HL-60 (cell line): ENCODE measurements around the gene PIGR.

Experiments
- DNase-seq, 2 experiments: peaks; one replicate each; pipeline ENCODE4 v3.0.0-alpha.2; 2010 to 2020; ENCODE audit warnings: low read depth in 1 of 2, low spot score in 1 of 2
- H3K27ac ChIP-seq: fragments of 250-450 bp; sonication (Bioruptor Pico); replicated peaks from 2 replicates; pipeline ENCODE4 v1.5.1; 2020; ENCODE audit warnings: mild to moderate bottlenecking, moderate library complexity
- H3K27me3 ChIP-seq: fragments of 250-450 bp; sonication (Bioruptor Pico); 2 replicates; pipeline ENCODE4 v1.5.1; 2021; ENCODE audit warnings: mild to moderate bottlenecking, moderate library complexity; ENCODE audit not compliant: insufficient read depth, poor library complexity, severe bottlenecking
- H3K4me3 ChIP-seq: replicated peaks from 2 replicates; pipeline ENCODE4 v1.5.1; 2011; ENCODE audit warnings: mild to moderate bottlenecking, control low read depth, low read length; ENCODE audit not compliant: insufficient read depth
- CTCF ChIP-seq: IDR thresholded peaks from one replicate; pipeline ENCODE4 v1.5.1; 2011; ENCODE audit warnings: low read length, control low read depth, inconsistent platforms; ENCODE audit not compliant: insufficient read depth
- GABPA ChIP-seq: IDR thresholded peaks from 2 replicates; pipeline ENCODE4 v1.6.1; 2012; ENCODE audit warnings: low read depth
- POLR2AphosphoS5 ChIP-seq: IDR thresholded peaks from 2 replicates; pipeline ENCODE4 v1.6.1; 2012; ENCODE audit warnings: low read depth
- REST ChIP-seq: IDR thresholded peaks from 2 replicates; pipeline ENCODE4 v1.6.1; 2012; ENCODE audit warnings: low read depth; ENCODE audit not compliant: insufficient replicate concordance
- SPI1 ChIP-seq: IDR thresholded peaks from 2 replicates; pipeline ENCODE4 v1.6.1; 2012; ENCODE audit warnings: low read depth, mild to moderate bottlenecking, borderline replicate concordance

Gene PIGR

GRCh38 chr1:206986885-206987284 is 40.6 kb upstream of the PIGR start:
- no peak for TF ChIP-seq GABPA
- TF ChIP-seq REST = no peak
- TF ChIP-seq POLR2AphosphoS5 = no peak
- TF ChIP-seq SPI1 = no peak
- TF ChIP-seq CTCF = no peak
- Histone ChIP-seq H3K27me3 (no peaks in the 10 kb centered on the region), H3K4me3 (no peak overlapping the region), H3K27ac (no peak overlapping the region)
- no peak for DNase-seq

- Histone ChIP-seq H3K27me3 (no peaks in the 10 kb centered on the region), H3K27ac (no peak overlapping the region), H3K4me3 (no peak overlapping the region)
- DNase-seq = no peak
- no peak for TF ChIP-seq POLR2AphosphoS5
- no peak for TF ChIP-seq GABPA
- TF ChIP-seq REST = no peak
These were observed 40.1 kb upstream of the PIGR start for GRCh38 chr1:206986402-206986801.

GRCh38 chr1:206985162-206985749 is 39.0 kb upstream of the PIGR start:
- Histone ChIP-seq H3K4me3 (no peak overlapping the region), H3K27me3 (no peaks in the 10 kb centered on the region), H3K27ac (no peak overlapping the region)
- no peak for DNase-seq
- TF ChIP-seq CTCF (no peak), GABPA (no peak), REST (no peak), SPI1 (no peak), POLR2AphosphoS5 (no peak)

GRCh38 chr1:206982216-206982615 is 36.0 kb upstream of the PIGR start:
- no peaks in the 10 kb centered on the region for H3K27me3 ChIP-seq
- H3K4me3 ChIP-seq = no peak overlapping the region
- DNase-seq = peak in 1 of 2 experiments; percentile 54
- no peak overlapping the region for H3K27ac ChIP-seq
- TF ChIP-seq CTCF (peak; percentile 80), POLR2AphosphoS5 (no peak), GABPA (no peak), REST (no peak), SPI1 (no peak)
